K562 (cell line): Measurements from ENCODE around the gene ITIH6. TPM values are rescaled to one million over a fixed set of nuclear protein-coding genes. Genes with fewer than 3 reads are reported as not detected.

Experiments
- ATAC-seq: fragments of 200-7000 bp; cut with Tn5 transposase; 3 replicates; pipeline ENCODE4 v1.9.1; 2020; ENCODE audit warnings: moderate library complexity
- BruUV-seq: library from RNA; stranded (reverse); fragments of 400-500 nt; replicated peaks from 2 replicates; lab custom pipeline; 2021; lab: Mats Ljungman, UMichigan
- CTCF ChIA-PET: fragments of 300-600 bp; formaldehyde crosslinking; extraction: SDS; loops from one replicate; lab custom pipeline; 2021; ENCODE audit warnings: low intra/inter-chr PET ratio; lab: Yijun Ruan, JAX
- POLR2A ChIA-PET: fragments of 300-600, 350-650 bp; sonication (Branson Sonifier 250); formaldehyde crosslinking; extraction: SDS; loops from one replicate; lab custom pipeline; 2021; ENCODE audit warnings: antibody characterized with exemption, inconsistent platforms; lab: Yijun Ruan, JAX
- DNase-seq, 4 experiments: peaks; one replicate each; pipeline versions ENCODE4 v3.0.0 to v3.0.0-alpha.2; 2011 to 2018; ENCODE audit warnings: low spot score in 3 of 4, mixed read lengths in 3 of 4; ENCODE audit errors: extremely low read depth in 1 of 4
- FAIRE-seq: peaks from 2 replicates; lab custom pipeline; 2011; peaks lifted over from hg19 to GRCh38; lab: Jason Lieb, UNC
- H2AFZ ChIP-seq: 2 replicates; pipeline ENCODE4 v1.6.0; 2011; ENCODE audit warnings: low read depth, low read length, control low read depth, inconsistent platforms
- H3K27ac ChIP-seq: fragments of 200-600 bp; 3 replicates; pipeline ENCODE4 v1.8.0; 2011; ENCODE audit warnings: low read depth, mild to moderate bottlenecking, control low read depth, inconsistent platforms, low read length, moderate library complexity, mixed read lengths; ENCODE audit errors: extremely low read depth
- H3K27me3 ChIP-seq, 2 experiments: fragments of 300-600 bp in 1 of 2; 2 replicates in 1 of 2; 3 replicates in 1 of 2; pipeline versions ENCODE4 v1.6.0 to v1.8.0; 2011; ENCODE audit warnings: inconsistent platforms in 2 of 2, low read length in 2 of 2, mild to moderate bottlenecking in 1 of 2, mixed read lengths in 1 of 2, moderate library complexity in 1 of 2; ENCODE audit not compliant: control insufficient read depth in 2 of 2, insufficient read depth in 2 of 2
- H3K36me3 ChIP-seq: fragments of 300-600 bp; 3 replicates; pipeline ENCODE4 v1.8.0; 2011; ENCODE audit warnings: mild to moderate bottlenecking, low read length, inconsistent platforms; ENCODE audit not compliant: control insufficient read depth, insufficient read depth
- H3K4me1 ChIP-seq, 2 experiments: fragments of 200-600 bp in 1 of 2; replicated peaks in 1 of 2; 2 replicates in 1 of 2; 3 replicates in 1 of 2; pipeline versions ENCODE4 v1.5.1 to v1.8.0; 2011; ENCODE audit warnings: inconsistent platforms in 2 of 2, low read length in 2 of 2, mild to moderate bottlenecking in 1 of 2, mixed read lengths in 1 of 2, moderate library complexity in 1 of 2; ENCODE audit not compliant: control insufficient read depth in 2 of 2, insufficient read depth in 2 of 2
- H3K4me2 ChIP-seq: 2 replicates; pipeline ENCODE4 v1.6.1; 2011; ENCODE audit warnings: low read length, control low read depth, inconsistent platforms, mixed read lengths; ENCODE audit not compliant: insufficient read depth
- H3K4me3 ChIP-seq: fragments of 200-600 bp; sonication (generic), shearing (Covaris generic); 2 replicates; pipeline ENCODE4 v1.5.1; 2016; ENCODE audit warnings: control low read depth, inconsistent platforms
- H3K79me2 ChIP-seq: fragments of 200-600 bp; 3 replicates; pipeline ENCODE4 v1.8.0; 2011; ENCODE audit warnings: low read length, inconsistent platforms; ENCODE audit not compliant: control insufficient read depth, insufficient read depth
- H3K9ac ChIP-seq, 2 experiments: 2 replicates each; pipeline versions ENCODE4 v1.6.0 to v1.6.1; 2011; ENCODE audit warnings: low read depth in 2 of 2, low read length in 2 of 2, control low read depth in 1 of 2, inconsistent platforms in 1 of 2, mild to moderate bottlenecking in 1 of 2, mixed read lengths in 1 of 2; ENCODE audit not compliant: insufficient read depth in 1 of 2
- H3K9me1 ChIP-seq: one replicate; pipeline ENCODE4 v1.6.0; 2011; ENCODE audit warnings: inconsistent platforms, mild to moderate bottlenecking, low read length, moderate library complexity; ENCODE audit not compliant: control insufficient read depth, insufficient read depth
- H3K9me3 ChIP-seq: replicated peaks from 2 replicates; pipeline ENCODE4 v1.5.1; 2011; ENCODE audit warnings: low read depth, low read length, inconsistent platforms; ENCODE audit not compliant: control insufficient read depth, insufficient read depth
- H4K20me1 ChIP-seq: replicated peaks from 2 replicates; pipeline ENCODE4 v1.6.1; 2011; ENCODE audit warnings: low read length, inconsistent platforms, mixed read lengths; ENCODE audit not compliant: control insufficient read depth, insufficient read depth
- FOXO4 ChIP-seq: fragments of 450-650 bp; formaldehyde crosslinking; IDR thresholded peaks from 2 replicates; pipeline ENCODE4 v1.4.0; 2020; ENCODE audit warnings: mild to moderate bottlenecking, moderate library complexity
- GABPB1 ChIP-seq: sonication (generic); formaldehyde crosslinking; IDR thresholded peaks from 2 replicates; pipeline ENCODE4 v1.8.0; 2022; ENCODE audit warnings: mild to moderate bottlenecking, missing genetic modification reagents
- MBD1 ChIP-seq: fragments of 250-450 bp; sonication (Bioruptor Pico); IDR thresholded peaks from 2 replicates; pipeline ENCODE4 v1.8.0; 2022; ENCODE audit warnings: inconsistent platforms
- MTA3 ChIP-seq: fragments of 450-650 bp; formaldehyde crosslinking; IDR thresholded peaks from 2 replicates; pipeline ENCODE4 v1.6.1; 2017; ENCODE audit warnings: mild to moderate bottlenecking, borderline replicate concordance
- NR2C2 ChIP-seq, 2 experiments: fragments of 200-800 bp in 1 of 2; sonication (Bioruptor generic) in 1 of 2; sonication (generic) in 1 of 2; formaldehyde crosslinking in 1 of 2; IDR thresholded peaks; 2 replicates each; pipeline versions ENCODE4 v1.6.1 to v1.8.0; 2016 to 2022; ENCODE audit warnings: mild to moderate bottlenecking in 1 of 2, missing compliant biosample characterization in 1 of 2, missing genetic modification characterization in 1 of 2, missing genetic modification reagents in 1 of 2
- PHB ChIP-seq: fragments of 250-450 bp; sonication (Bioruptor Pico); IDR thresholded peaks from 2 replicates; pipeline ENCODE4 v1.5.0; 2021
- PML ChIP-seq: IDR thresholded peaks from 2 replicates; pipeline ENCODE4 v1.6.1; 2012; ENCODE audit warnings: low read length, inconsistent platforms
- RBM39 ChIP-seq: fragments of 200-400 bp; formaldehyde crosslinking; optimal IDR thresholded peaks from 2 replicates; pipeline ENCODE3; 2018; ENCODE audit warnings: low read depth, low read length
- SMARCA5 ChIP-seq: fragments of 450-650 bp; IDR thresholded peaks from 2 replicates; pipeline ENCODE4 v1.6.1; 2016
- TAF9B ChIP-seq: fragments of 450-650 bp; IDR thresholded peaks from 2 replicates; pipeline ENCODE4 v1.6.1; 2018; ENCODE audit warnings: mild to moderate bottlenecking; ENCODE audit not compliant: partially characterized antibody
- TAL1 ChIP-seq: fragments of 450-650 bp; IDR thresholded peaks from 2 replicates; pipeline ENCODE4 v1.6.1; 2016; ENCODE audit warnings: mild to moderate bottlenecking
- TRIM24 ChIP-seq, 2 experiments: fragments of 450-650 bp; IDR thresholded peaks; 2 replicates each; pipeline ENCODE4 v1.6.1; 2016
- ZC3H8 ChIP-seq: fragments of 450-650 bp; IDR thresholded peaks from 2 replicates; pipeline ENCODE4 v1.6.1; 2017
- ZKSCAN3 ChIP-seq: fragments of 250-450 bp; sonication (Bioruptor Pico); IDR thresholded peaks from 2 replicates; pipeline ENCODE4 v1.4.0; 2020
- ZNF253 ChIP-seq: fragments of 250-450 bp; sonication (Bioruptor Pico); conservative IDR thresholded peaks from 2 replicates; pipeline ENCODE4 v1.6.1; 2021; ENCODE audit warnings: mild to moderate bottlenecking
- WGBS: fragments of 100-300 bp; shearing (Covaris generic); methylation state at CpG from one replicate; pipeline ENCODE4 v1.1.6; 2016; ENCODE audit warnings: low coverage, mixed read lengths; ENCODE audit not compliant: insufficient coverage; ENCODE audit errors: missing lambda C conversion rate; 5-methylcytosine and 5-hydroxymethylcytosine counted together
- in situ Hi-C: fragments of 300-500 bp; cut with MboI; formaldehyde crosslinking; loops from 4 replicates; pipeline ENCODE4 v1.15.0; 2018; ENCODE audit warnings: inconsistent platforms, mixed read lengths
- intact Hi-C: fragments of 100-400 bp; cut with micrococcal nuclease; formaldehyde crosslinking; loops from 2 replicates; pipeline ENCODE4 v1.14.2; 2022
- polyA plus RNA-seq, 8 experiments: library from polyadenylated mRNA; depleted of rRNA in 4 of 8; stranded (reverse) in 5 of 8; unstranded in 3 of 8; fragments of >200 nt; fragmentation: Nextera tagmentation in 2 of 8; fragmentation: Illumina TruSeq in 1 of 8; extraction: Ambion mirVana in 2 of 8; extraction: Trizol in 1 of 8; gene quantifications; 2 replicates each; pipeline versions ENCODE4 v1.2.1 to v1.2.3, GENCODE V29; 2011 to 2014; ENCODE audit warnings: inconsistent platforms in 1 of 8, missing spikeins in 1 of 8
- total RNA-seq, 7 experiments: library from RNA; depleted of rRNA in 6 of 7; stranded (reverse); fragments of >200 nt in 6 of 7; fragmentation: Illumina TruSeq in 2 of 7; extraction: Trizol in 2 of 7; gene quantifications; 2 replicates each; pipeline versions ENCODE4 v1.2.1 to v1.2.3, GENCODE V29; 2011 to 2021; ENCODE audit warnings: low replicate concordance in 1 of 7
- TF ChIP-seq, protein P1 (sequence below): fragments of 250-450 bp; sonication (Bioruptor Pico); IDR thresholded peaks from 2 replicates; pipeline ENCODE4 v1.8.0; 2021; ENCODE audit warnings: mild to moderate bottlenecking, moderate library complexity
- TF ChIP-seq, protein P2 (sequence below): IDR thresholded peaks from 2 replicates; pipeline ENCODE4 v1.6.1; 2011; ENCODE audit not compliant: insufficient read length; ENCODE audit errors: extremely low read depth
- TF ChIP-seq, protein P3 (sequence below): fragments of 200-800 bp; sonication (Bioruptor generic); IDR thresholded peaks from 2 replicates; pipeline ENCODE4 v1.6.1; 2017; ENCODE audit warnings: missing genetic modification characterization, missing compliant biosample characterization

Gene ITIH6
- total and polyA plus RNA-seq, 9 of the 15 experiments (the other 6 are each of a cell fraction or from before 2014, with no cell fraction given): 0.03 TPM; not detected in 8

- no peaks in the 10 kb centered on the region for H3K36me3 ChIP-seq
- no TSS peak for BruUV-seq
- no peaks in the 10 kb centered on the region for H4K20me1 ChIP-seq
- 7% methylated on average over 3 of the region's 4 CpGs for WGBS
- FAIRE-seq: no peak
- TF ChIP-seq ZC3H8 (no peak), TAL1 (no peak), NR2C2 (CRISPR knock-in tag; IDR thresholded peaks at IDR 0.05) (no peak), NR2C2 (tag; IDR thresholded peaks at IDR 0.05) (no peak), MTA3 (no peak), ZKSCAN3 (CRISPR knock-in tag) (no peak), TRIM24 (IDR thresholded peaks at IDR 0.05) (no peak), TAF9B (no peak), SMARCA5 (no peak), MBD1 (CRISPR knock-in tag) (no peak), RBM39 (no peak), GABPB1 (CRISPR knock-in tag) (no peak), PML (no peak), PHB (no peak), ZNF253 (CRISPR knock-in tag) (no peak), FOXO4 (no peak)
- TF ChIP-seq, protein P1, sequence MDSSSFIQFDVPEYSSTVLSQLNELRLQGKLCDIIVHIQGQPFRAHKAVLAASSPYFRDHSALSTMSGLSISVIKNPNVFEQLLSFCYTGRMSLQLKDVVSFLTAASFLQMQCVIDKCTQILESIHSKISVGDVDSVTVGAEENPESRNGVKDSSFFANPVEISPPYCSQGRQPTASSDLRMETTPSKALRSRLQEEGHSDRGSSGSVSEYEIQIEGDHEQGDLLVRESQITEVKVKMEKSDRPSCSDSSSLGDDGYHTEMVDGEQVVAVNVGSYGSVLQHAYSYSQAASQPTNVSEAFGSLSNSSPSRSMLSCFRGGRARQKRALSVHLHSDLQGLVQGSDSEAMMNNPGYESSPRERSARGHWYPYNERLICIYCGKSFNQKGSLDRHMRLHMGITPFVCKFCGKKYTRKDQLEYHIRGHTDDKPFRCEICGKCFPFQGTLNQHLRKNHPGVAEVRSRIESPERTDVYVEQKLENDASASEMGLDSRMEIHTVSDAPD (CRISPR knock-in tag): no peak
- TF ChIP-seq, protein P2, sequence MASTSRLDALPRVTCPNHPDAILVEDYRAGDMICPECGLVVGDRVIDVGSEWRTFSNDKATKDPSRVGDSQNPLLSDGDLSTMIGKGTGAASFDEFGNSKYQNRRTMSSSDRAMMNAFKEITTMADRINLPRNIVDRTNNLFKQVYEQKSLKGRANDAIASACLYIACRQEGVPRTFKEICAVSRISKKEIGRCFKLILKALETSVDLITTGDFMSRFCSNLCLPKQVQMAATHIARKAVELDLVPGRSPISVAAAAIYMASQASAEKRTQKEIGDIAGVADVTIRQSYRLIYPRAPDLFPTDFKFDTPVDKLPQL: no peak
- TF ChIP-seq, protein P3, sequence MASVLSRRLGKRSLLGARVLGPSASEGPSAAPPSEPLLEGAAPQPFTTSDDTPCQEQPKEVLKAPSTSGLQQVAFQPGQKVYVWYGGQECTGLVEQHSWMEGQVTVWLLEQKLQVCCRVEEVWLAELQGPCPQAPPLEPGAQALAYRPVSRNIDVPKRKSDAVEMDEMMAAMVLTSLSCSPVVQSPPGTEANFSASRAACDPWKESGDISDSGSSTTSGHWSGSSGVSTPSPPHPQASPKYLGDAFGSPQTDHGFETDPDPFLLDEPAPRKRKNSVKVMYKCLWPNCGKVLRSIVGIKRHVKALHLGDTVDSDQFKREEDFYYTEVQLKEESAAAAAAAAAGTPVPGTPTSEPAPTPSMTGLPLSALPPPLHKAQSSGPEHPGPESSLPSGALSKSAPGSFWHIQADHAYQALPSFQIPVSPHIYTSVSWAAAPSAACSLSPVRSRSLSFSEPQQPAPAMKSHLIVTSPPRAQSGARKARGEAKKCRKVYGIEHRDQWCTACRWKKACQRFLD: no peak
- peaks cover 0 to 15% of the 10 kb centered on the region in 2 experiments; a peak in 2 of 5 replicates for H3K27me3 ChIP-seq
- no peak overlapping the region for H3K9ac ChIP-seq
- ChIA-PET CTCF (no interaction called here), POLR2A (no interaction called here)
- DNase-seq: no peak
- H3K9me1 ChIP-seq: no peaks in the 10 kb centered on the region
- no peak overlapping the region for H2AFZ ChIP-seq
- no peaks in the 10 kb centered on the region for H3K79me2 ChIP-seq
- H3K4me1 ChIP-seq: no peaks in the 10 kb centered on the region
- no peak for ATAC-seq
- in situ Hi-C loops: no loop called here
- no peaks in the 10 kb centered on the region for H3K9me3 ChIP-seq
- H3K27ac ChIP-seq: no peak overlapping the region
- no peak overlapping the region for H3K4me3 ChIP-seq
- no peak overlapping the region for H3K4me2 ChIP-seq
- intact Hi-C loops: no loop called here
Observed at GRCh38 chrX:54826598-54826997, 28.5 kb upstream of the ITIH6 start.
